Anterior cingulate cortex (tissue), 58 donors: ENCODE data around the gene LMX1B.

Experiments
- DNase-seq, 58 donors: peaks; one replicate each; lab custom pipeline; 2025; lab: John Stamatoyannopoulos, UW

LMX1B gene

GRCh38 chr9:126673689-126674364 lies 60.1 kb downstream of the LMX1B start:
- no peak for DNase-seq

GRCh38 chr9:126674365-126675146 lies 60.8 kb downstream of the LMX1B start:
- DNase-seq: no peak

- DNase-seq: no peak
Measured at GRCh38 chr9:126675147-126675467, 61.4 kb downstream of the LMX1B start.

- DNase-seq: no peak
Measured at GRCh38 chr9:126676102-126676684, 62.5 kb downstream of the LMX1B start.

GRCh38 chr9:126676685-126677143 lies 63.0 kb downstream of the LMX1B start:
- no peak for DNase-seq

- DNase-seq: no peak
Measured at GRCh38 chr9:126677188-126678084, 63.7 kb downstream of the LMX1B start.

GRCh38 chr9:126678989-126679388 lies 65.3 kb downstream of the LMX1B start:
- DNase-seq: no peak

GRCh38 chr9:126681336-126681735 lies 67.6 kb downstream of the LMX1B start:
- no peak for DNase-seq

GRCh38 chr9:126682113-126682810 lies 68.5 kb downstream of the LMX1B start:
- no peak for DNase-seq

GRCh38 chr9:126682928-126683697 lies 69.4 kb downstream of the LMX1B start:
- peak in 2 of 58 donors; percentile 8 to 19 for DNase-seq

- no peak for DNase-seq
Measured at GRCh38 chr9:126683698-126684044, 69.9 kb downstream of the LMX1B start.

GRCh38 chr9:126684345-126684744 lies 70.6 kb downstream of the LMX1B start:
- DNase-seq: no peak

- DNase-seq: no peak
Measured at GRCh38 chr9:126684965-126685465, 71.3 kb downstream of the LMX1B start.

- DNase-seq: no peak
Measured at GRCh38 chr9:126687930-126688461, 74.3 kb downstream of the LMX1B start.

- DNase-seq: no peak
Measured at GRCh38 chr9:126688617-126689016, 74.9 kb downstream of the LMX1B start.

- DNase-seq: no peak
Measured at GRCh38 chr9:126689027-126689825, 75.5 kb downstream of the LMX1B start.

GRCh38 chr9:126690431-126691051 lies 76.8 kb downstream of the LMX1B start:
- DNase-seq: peak in 1 of 58 donors; percentile 6
